HG03039 (cell line): Measurements from ENCODE around the gene GNAS.

ENCODE experiments used
- ATAC-seq: cut with Tn5 transposase; IDR thresholded peaks from one replicate; pipeline ENCODE4 v1.9.1; 2021; ENCODE audit warnings: mild to moderate bottlenecking, moderate library complexity; ENCODE audit not compliant: unreplicated experiment

The GNAS gene

GRCh38 chr20:58895448-58896180 lies 43.1 kb downstream of the GNAS start:
- no peak for ATAC-seq

- no peak for ATAC-seq
Observed at GRCh38 chr20:58896820-58897219, 44.3 kb downstream of the GNAS start.

- no peak for ATAC-seq
Observed at GRCh38 chr20:58897488-58897887, 45.0 kb downstream of the GNAS start.

- no peak for ATAC-seq
Observed at GRCh38 chr20:58898629-58899408, 46.3 kb downstream of the GNAS start.

GRCh38 chr20:58899512-58899911 lies 47.0 kb downstream of the GNAS start:
- no peak for ATAC-seq

GRCh38 chr20:58900397-58900796 lies 47.9 kb downstream of the GNAS start:
- ATAC-seq, result no peak

GRCh38 chr20:58901488-58902402 lies 49.2 kb downstream of the GNAS start:
- ATAC-seq, result no peak

GRCh38 chr20:58903614-58904013 lies 51.1 kb downstream of the GNAS start:
- ATAC-seq, result no peak

- no peak for ATAC-seq
Observed at GRCh38 chr20:58905236-58905635, 52.7 kb downstream of the GNAS start.

GRCh38 chr20:58906111-58906510 lies 53.6 kb downstream of the GNAS start:
- ATAC-seq, result no peak

- no peak for ATAC-seq
Observed at GRCh38 chr20:58906894-58907293, 54.4 kb downstream of the GNAS start.

GRCh38 chr20:58907320-58908137 lies 55.0 kb downstream of the GNAS start:
- peak; percentile 83 for ATAC-seq

- ATAC-seq, result no peak
Observed at GRCh38 chr20:58908221-58908620, 55.7 kb downstream of the GNAS start.

GRCh38 chr20:58908941-58909340 lies 56.4 kb downstream of the GNAS start:
- ATAC-seq, result no peak

- ATAC-seq, result no peak
Observed at GRCh38 chr20:58909585-58909984, 57.1 kb downstream of the GNAS start.

- no peak for ATAC-seq
Observed at GRCh38 chr20:58910473-58910872, 58.0 kb downstream of the GNAS start.

- ATAC-seq, result no peak
Observed at GRCh38 chr20:58911309-58911708, 58.8 kb downstream of the GNAS start.

- no peak for ATAC-seq
Observed at GRCh38 chr20:58911970-58912369, 59.5 kb downstream of the GNAS start.

- no peak for ATAC-seq
Observed at GRCh38 chr20:58913079-58913478, 60.6 kb downstream of the GNAS start.

- ATAC-seq, result no peak
Observed at GRCh38 chr20:58918621-58919020, 66.1 kb downstream of the GNAS start.
